Medulla oblongata (tissue), 1 donor: Measurements from ENCODE around the gene RBBP4.
"Not testable (repeated sequence)": the region's sequence is repeated elsewhere in the genome, so short reads cannot be mapped to it uniquely, and the experiment has no call there.

Experiments used
- DNase-seq: peaks from one replicate; pipeline ENCODE4 v3.0.0-alpha.2; 2015; ENCODE audit errors: extremely low spot score

Gene RBBP4

DNA sequence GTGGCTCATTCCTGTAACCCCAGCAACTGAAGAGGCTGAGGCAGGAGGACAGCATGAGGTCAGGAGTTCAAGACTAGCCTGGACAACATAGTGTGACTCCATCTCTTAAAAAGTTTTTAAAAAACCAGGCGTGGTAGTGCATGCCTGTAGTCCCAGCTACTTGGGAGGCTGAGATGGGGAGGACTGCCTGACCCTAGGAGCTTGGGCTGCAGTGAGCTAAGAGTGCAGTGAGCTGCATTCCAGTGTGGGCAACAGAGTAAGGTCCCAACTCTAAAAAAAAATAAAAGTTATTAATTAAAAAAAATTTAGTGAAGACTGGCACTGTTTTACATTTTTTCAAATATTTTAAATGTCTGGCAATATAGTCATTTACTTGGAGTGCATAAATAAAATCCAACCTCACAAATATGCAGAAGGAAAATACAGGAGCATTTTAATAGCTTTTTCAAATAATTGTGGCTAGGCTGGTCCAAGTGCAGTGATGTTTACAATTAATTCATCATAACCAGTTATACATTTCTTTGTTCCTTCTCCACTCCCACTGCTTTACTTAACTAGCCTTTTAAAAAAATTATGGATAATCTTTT is 11.4 kb upstream of the RBBP4 start:
- DNase-seq: no peak

DNA sequence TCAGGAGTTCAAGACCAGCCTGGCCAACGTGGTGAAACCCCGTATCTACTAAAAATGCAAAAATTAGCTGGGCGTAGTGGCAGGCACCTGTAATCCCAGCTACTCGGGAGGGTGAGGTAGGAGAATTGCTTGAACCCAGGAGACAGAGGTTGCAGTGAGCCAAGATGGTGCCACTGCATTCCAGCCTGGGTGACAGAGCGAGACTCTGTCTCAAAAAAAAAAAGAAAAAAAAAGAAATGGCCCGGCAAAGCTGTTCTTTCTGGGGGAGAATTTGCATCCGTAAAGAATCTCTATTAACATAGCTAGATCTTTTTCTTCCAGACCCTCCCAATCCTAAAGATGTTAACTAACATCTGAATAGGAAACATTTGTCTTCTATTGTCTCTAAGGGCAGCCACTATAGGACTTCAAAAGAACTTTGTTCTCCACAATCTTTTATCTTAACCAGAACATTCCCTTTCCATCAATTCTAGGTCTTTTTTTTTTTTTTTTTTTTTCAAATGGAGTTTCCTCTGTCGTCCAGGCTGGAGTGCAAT is 8.6 kb upstream of the RBBP4 start:
- not testable (repeated sequence) for DNase-seq

DNA sequence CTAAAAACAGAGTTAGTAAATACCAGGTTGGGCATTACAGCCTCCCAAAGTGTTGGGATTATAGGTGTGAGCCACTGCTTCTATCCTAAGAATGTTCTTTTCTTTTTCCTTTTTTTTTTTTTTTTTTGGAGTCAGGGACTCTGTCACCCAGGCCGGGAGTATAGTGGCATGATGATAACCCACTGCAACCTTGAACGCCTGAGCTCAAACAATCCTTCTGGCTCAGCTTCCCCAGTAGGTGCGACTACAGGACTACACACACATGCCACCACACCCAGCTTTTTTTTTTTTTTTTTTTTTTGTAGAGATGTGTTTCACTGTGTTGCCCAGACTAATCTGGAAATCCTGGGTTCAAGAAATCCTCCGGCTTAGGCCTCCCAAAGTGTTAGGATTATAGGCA is 6.6 kb upstream of the RBBP4 start:
- DNase-seq: no peak

DNA sequence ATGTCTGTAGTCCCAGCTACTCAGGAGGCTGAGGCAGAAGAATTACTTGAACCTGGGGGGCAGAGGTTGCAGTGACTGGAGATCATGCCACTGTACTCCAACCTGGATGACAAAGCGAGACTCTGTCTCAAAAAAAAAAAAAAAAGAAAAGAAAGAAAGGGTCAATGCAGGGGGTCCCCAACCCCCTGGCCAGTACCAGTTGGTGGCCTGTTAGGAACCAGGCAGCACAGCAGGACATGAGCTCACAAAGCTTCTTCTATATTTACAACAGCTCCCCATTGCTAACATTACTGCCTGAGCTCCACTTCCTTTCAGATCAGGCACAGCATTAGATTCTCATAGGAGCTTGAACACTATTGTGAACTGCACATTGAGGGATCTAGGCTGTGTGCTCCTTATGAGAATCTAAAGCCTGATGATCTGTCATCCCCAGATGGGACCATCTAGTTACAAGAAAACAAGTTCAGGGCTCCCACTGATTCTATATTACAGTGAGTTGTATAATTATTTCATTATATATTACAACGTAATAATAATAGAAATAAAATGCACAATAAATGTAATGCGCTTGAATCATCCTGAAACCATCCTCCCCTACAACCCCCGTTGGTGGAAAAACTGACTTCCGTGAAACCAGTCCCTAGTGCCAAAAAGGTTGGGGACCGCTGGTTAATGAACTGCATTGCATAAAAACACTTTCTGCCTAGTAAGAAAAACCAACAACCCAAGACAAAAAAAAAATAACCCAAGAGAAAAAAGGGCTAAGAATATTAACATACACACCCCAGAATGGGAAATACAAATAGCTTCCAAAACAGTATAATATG is 3.5 kb upstream of the RBBP4 start:
- DNase-seq: no peak

DNA sequence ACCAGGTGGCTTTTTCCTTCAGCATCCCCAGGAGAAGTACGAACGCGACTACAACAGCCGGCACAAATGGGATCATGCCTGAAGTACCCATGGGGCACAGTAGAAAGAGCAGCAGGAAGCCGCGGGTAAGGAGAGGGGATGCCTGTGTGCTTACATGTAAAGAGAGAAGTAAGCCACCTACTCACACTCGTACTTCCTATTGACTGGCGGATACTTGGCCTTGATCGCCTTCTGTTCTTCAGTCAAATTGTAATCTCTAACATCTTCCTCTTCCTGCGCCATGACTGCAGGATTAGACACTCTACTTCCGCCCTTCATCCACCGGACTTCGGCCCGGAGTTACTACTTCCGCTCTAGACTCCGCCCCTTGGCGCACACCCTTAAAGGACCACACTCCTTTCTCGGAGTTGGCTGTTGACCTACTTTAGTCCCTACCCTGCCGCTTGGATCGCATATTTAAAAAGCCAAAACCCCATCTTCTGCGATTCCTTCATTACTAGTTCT is 708 bp upstream of the RBBP4 start, which contains the start of gene ZBTB8OS:
TSS of gene ZBTB8OS (minus strand) at position 303 of the 504 bp plus-strand sequence. CDS start at position 282, 21 bp downstream.
- peak; percentile 98 for DNase-seq

DNA sequence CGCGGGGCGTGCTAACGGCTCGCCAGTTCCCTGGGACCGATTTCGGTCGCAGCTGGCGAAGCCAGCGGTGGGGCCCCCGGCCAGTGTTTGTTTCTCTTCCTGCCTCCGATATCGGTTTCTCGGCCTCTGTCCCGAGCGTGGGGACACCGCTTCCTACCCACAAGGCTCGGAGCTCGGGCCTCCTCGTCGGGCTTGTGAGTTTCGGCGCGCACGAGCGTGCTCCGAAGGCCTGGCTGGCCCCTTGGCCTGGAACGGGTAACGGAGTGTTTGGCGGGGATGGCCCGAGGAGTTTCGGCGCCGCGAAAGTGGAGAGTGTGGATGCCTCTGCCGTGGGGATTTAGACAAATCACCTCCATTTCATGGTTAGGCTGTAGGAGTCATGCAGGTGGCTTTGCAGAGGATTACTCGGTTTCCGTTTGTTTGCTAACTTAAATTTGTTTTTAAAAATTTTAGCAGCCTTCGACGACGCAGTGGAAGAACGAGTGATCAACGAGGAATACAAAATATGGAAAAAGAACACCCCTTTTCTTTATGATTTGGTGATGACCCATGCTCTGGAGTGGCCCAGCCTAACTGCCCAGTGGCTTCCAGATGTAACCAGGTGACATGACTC is 559 bp downstream of the RBBP4 start:
- DNase-seq: no peak

DNA sequence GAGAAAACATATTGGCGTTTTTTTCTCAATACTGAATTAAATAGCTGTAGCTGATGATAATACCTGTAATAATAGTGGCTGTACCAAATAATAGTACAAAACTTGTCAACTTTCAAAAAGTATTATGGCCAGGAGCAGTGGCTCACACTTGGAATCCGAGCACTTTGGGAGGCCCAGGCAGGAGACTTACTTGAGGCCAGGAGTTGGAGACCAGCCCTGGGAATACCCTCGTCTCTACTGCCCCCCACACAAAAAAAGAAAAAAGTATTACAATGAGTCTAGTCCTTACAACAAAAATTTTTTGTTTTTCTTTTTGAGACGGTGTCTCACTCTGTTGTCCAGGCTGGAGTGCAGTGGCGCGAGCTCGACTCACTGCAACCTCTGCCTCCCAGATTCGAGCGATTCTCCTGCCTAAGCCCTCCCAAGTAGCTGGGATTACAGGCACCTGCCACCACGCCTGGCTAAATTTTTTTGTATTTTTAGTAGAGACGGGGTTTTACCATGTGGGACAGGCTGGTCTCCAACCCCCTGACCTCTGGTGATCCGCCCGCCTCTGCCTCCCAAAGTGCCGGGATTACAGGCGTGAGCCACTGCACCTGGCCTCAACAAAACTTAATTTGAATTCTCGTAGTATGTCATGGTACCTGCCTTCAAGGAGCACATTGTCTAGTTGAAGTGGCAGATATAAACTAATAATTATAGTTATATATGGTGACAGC is 1.4 kb downstream of the RBBP4 start:
- DNase-seq: no peak

DNA sequence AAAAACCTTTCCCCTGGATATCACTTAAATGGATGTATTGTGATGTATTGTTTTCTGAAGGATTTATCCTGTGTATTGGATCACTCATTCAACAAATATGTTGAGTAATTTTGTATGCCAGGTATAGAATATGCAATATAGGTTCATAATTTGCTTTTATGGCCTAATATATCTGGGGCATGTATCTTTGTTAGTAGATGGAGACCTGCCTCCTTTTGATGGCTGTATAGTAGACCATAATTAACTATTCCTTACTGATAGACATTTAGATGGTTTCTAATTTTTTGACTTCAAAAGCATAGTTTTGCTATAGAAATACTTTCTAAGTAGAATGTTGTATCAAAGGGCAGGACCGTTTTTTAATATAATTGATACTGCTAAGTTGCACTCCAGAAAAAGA is 8.6 kb downstream of the RBBP4 start:
- no peak for DNase-seq

DNA sequence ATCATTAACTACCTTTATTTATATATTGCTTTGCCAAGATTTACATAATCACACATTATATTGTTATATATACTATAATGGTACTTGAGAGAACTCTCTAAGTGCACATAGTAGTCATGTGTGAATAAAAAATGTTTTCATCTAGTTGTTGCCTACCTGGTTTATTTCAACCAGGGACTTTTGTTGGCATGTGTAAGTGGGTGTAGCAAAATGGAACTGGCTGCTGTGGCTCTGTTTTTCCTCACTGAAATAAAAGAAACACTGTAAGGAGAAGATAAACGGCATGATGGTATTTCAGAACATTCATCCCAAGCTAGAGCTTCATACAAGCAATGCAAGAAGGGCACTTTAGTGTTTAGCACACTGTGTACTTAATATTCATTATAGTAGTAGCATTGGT is 14.9 kb downstream of the RBBP4 start:
- DNase-seq: no peak

DNA sequence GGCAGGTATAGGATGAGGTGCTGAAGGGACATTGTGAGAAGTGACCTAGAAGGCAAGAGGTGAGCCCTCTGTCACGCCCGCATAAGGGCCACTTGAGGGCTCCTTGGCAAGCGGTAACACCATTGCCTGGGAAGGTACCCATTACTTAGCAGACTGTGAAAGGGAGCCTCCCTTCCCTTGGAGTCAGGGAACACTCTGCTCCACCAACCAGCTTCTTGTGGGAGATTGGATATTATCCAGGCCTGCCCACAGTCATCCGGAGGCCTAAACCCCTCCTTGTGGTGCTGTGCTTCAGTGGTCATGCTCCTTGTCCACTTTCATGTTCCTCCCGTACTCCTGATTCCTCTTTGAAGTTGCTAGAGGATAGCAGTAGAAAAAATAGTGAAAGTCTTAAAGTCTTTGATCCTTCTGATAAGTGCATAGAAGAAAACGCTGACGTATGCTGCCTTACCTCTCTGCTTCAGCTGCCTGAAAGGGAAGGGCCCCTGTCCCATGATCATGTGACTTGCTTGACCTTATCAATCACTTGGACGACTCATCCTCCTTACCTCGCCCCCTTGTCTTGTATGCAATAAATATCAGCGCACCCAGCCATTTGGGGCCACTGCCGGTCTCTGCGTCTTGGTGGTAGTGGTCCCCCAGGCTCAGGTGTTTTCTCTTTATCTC is 16.0 kb downstream of the RBBP4 start:
- DNase-seq: no peak

DNA sequence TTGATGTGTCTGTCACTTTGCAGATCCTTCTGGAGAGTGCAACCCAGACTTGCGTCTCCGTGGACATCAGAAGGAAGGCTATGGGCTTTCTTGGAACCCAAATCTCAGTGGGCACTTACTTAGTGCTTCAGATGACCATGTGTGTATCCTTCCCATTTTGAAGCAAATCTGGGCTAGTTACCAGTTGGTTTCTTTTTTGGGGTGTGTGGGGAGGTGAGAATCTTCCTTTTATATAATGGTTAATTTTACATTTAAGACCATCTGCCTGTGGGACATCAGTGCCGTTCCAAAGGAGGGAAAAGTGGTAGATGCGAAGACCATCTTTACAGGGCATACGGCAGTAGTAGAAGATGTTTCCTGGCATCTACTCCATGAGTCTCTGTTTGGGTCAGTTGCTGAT is 17.7 kb downstream of the RBBP4 start:
- not testable (repeated sequence) for DNase-seq

DNA sequence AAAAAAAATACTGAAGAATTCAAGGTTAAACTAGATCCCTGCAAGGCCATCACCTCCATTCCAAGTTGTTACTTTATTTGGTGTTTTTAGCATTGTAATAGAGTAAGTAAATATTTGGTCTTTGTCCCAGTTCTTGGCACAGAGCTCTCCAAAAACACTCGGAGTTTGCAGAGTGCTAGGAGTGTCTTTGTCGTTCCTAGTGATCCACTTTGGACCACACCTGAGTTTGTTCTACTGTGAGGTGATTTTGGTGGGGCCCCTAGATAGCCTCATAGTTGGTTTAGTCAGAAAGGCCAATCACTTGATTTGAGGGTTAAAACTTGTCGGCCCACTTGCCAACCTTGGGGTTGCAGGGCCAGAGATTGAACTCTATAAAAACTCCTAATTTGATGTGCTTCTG is 25.9 kb downstream of the RBBP4 start:
- no peak for DNase-seq

DNA sequence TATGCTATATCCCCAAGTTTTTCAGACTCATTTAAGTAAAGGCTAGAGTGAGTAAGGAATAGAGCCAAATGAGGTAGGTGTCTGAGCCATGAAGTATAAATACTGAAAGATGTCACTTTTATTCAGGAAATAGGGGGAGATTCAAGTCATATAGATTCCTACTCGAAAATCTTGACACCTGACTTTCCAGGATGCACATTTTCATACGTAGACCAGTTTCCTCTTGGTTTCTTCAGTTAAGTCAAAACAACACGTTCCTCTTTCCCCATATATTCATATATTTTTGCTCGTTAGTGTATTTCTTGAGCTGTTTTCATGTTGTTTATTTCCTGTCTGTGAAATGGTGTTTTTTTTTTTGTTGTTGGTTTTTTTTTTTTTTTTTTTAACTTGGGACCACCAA is 29.0 kb downstream of the RBBP4 start:
- DNase-seq: not testable (repeated sequence)

DNA sequence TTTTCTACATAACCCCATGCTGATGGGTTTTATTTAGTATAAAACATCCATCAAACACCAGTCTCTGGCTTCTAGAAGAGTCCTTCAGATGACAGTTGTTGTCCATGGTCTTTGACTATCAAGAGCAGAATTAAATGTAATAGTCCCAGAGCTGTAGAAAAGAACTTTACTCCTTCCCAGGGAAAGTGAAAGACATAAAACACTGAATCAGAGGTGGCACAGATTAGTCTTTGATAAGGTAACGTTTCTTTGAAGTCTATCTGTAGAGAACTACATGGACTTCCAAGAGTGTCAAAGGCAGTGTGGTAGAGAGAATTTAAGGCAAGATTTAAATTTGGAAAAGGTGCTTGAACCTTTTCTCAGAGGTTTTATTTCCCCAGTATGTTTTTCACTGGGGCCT is 29.6 kb downstream of the RBBP4 start:
- DNase-seq: no peak

DNA sequence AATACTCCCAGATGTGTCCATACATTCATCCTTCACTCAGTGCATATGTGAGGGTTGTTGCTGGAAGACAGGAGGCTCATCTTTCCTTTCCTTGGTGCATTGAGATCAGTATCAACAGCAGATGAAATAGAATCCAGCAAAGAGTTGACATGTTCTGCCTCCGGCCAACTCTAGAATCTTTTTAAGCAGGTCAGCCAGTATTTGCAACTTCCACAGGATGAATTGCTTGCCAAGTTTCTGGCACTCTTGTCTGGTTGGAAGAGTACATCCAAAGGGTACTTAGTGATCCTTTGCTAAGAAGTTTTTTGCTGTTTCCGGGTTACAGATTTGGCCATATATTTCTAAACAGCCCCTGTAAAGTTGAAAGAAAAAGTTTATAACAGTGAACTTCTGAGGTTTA is 30.5 kb downstream of the RBBP4 start:
- peak; percentile 40 for DNase-seq

DNA sequence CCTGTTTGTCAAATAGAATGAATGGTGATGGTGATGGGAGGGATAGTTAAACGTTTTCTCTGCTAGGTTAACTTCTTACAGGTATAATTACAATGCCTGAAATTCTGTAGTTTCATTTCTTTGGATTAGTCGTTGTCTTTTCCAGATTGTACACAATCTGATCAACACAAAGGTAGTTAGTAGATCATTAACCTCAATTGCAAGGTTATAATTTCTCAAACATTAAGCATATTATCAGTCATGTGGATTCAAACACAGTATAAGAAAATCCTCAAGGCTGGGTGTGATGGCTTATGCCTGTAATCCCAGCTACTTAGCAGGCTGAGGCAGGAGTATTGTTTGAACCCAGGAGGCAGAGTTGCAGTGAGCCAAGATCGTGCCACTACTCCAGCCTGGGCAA is 31.0 kb downstream of the RBBP4 start:
- no peak for DNase-seq

DNA sequence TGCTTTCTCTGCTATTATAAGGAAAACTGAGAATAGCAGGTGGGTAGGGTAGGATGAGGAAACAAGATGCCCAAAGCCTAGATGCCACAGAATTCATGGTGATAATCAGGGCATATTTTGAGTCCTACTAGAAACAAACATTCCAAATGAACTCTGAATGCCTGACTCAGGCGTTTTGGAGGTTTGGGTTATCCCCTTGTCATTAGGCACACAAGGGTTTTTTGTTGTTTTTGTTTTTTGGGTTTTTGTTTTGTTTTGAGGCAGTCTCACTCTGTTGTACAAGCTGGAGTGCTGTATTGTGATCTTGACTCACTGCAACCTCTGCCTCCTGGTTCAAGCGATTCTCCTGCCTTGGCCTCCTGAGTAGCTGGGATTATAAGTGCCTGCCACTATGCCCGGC is 32.4 kb downstream of the RBBP4 start:
- no peak for DNase-seq

DNA sequence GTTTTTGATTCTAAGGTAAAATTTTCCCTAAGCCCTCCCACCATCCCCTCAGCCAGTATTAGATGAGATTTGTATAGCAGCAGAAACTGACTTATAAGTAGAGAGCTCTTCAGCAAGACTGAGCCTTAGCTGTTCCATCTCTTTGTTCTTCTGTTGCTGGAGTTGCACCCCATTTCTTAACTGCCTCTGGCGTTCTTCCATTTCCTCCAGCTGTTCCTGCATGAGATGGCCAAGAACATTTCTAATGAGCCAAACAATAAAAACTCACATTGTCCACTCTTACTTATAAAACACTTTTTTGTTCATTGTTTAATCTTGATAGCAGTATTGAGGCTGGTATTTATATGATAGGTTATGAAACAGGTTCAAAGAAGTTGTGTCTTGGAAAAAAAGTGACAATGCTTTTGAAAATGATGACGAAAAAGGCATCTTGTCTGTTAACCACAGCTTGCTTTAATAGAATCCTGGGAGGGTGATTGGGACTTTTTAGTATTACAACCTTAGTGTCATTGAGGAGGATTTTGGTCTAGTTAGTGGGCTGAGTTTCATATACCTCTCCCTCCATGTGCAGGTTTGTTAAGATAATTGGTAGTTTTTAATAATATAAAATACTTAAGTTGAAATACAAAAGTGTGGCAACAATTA is 33.3 kb downstream of the RBBP4 start:
- DNase-seq: peak; percentile 50

DNA sequence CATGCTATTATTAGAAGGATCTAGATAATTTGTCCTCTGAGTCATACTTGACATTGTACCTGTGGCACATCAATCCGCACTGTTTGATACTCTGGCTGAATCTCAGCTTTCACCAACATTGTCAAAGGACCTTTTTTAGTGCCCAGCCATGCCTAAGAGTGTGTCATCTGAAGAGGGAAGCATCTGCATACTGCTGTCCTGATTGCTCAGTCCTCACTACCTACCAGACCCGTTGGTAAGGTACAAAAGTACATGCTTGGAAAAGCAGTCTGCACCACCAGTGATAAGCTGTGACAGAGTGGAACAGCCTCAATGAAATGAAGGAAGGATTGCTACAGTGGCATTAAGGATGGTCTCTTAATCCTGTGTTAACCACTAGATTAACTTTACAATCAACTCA is 34.5 kb downstream of the RBBP4 start:
- no peak for DNase-seq

DNA sequence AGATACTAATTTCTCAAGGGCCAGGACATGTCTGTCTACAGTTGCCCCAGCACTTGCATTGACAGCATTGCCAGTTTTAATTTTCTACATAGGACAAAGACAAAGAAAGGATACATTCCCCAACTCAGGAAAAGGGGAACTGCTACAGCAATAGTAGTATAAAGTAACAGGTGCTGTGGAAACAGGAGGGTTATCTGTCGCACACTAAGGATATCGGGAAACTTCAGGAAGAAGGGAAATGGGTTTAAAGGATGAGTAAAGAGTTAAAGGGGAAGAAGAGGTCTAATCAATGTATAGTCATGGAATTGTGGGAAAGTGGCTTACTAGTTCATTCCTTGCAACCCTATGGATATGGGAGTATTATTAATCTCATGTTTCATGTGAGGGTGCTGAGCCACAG is 35.4 kb downstream of the RBBP4 start:
- no peak for DNase-seq
